ENCODE results near the gene NCAPG.

Gene NCAPG

GRCh38 chr4:17810260-17811077 lies at the start of gene NCAPG, which contains the start of gene DCAF16:
TSS of gene NCAPG (plus strand) at chr4:17810979. CDS start at chr4:17811078, 99 bp downstream.
TSS of gene DCAF16 (minus strand) at chr4:17810757. CDS start at chr4:17804141, 6,616 bp downstream.
- peak; percentile 100 for DNase-seq (ENCODE audit: low spot score)

- DNase-seq (ENCODE audit: low spot score): no peak
Observed at GRCh38 chr4:17761062-17761461, 49.7 kb upstream of the NCAPG start.

GRCh38 chr4:17762726-17763125 lies 48.1 kb upstream of the NCAPG start:
- DNase-seq (ENCODE audit: low spot score): no peak

- peak; percentile 12 for DNase-seq (ENCODE audit: low spot score)
Observed at GRCh38 chr4:17763416-17763815, 47.4 kb upstream of the NCAPG start.

- DNase-seq (ENCODE audit: low spot score): no peak
Observed at GRCh38 chr4:17763931-17764330, 46.8 kb upstream of the NCAPG start.

GRCh38 chr4:17765514-17766286 lies 45.1 kb upstream of the NCAPG start:
- DNase-seq (ENCODE audit: low spot score): no peak

- no peak for DNase-seq (ENCODE audit: low spot score)
Observed at GRCh38 chr4:17766826-17767458, 43.8 kb upstream of the NCAPG start.

GRCh38 chr4:17769406-17770174 lies 41.2 kb upstream of the NCAPG start:
- no peak for DNase-seq (ENCODE audit: low spot score)

GRCh38 chr4:17770845-17771244 lies 39.9 kb upstream of the NCAPG start:
- no peak for DNase-seq (ENCODE audit: low spot score)

- DNase-seq (ENCODE audit: low spot score): no peak
Observed at GRCh38 chr4:17771284-17771908, 39.4 kb upstream of the NCAPG start.

- DNase-seq (ENCODE audit: low spot score): no peak
Observed at GRCh38 chr4:17773135-17773698, 37.6 kb upstream of the NCAPG start.

- no peak for DNase-seq (ENCODE audit: low spot score)
Observed at GRCh38 chr4:17778431-17778830, 32.3 kb upstream of the NCAPG start.

- DNase-seq (ENCODE audit: low spot score): peak; percentile 56
Observed at GRCh38 chr4:17780501-17781299, 30.1 kb upstream of the NCAPG start.

GRCh38 chr4:17781300-17782287 lies 29.2 kb upstream of the NCAPG start, which contains the start of gene FAM184B:
TSS of gene FAM184B (minus strand) at chr4:17781621. CDS start at chr4:17781299, 322 bp downstream.
- peak; percentile 16 for DNase-seq (ENCODE audit: low spot score)

- no peak for DNase-seq (ENCODE audit: low spot score)
Observed at GRCh38 chr4:17785858-17786257, 24.9 kb upstream of the NCAPG start.

- DNase-seq (ENCODE audit: low spot score): peak; percentile 39
Observed at GRCh38 chr4:17786567-17786966, 24.2 kb upstream of the NCAPG start.

GRCh38 chr4:17787315-17787714 lies 23.5 kb upstream of the NCAPG start:
- DNase-seq (ENCODE audit: low spot score): no peak

GRCh38 chr4:17788956-17789355 lies 21.8 kb upstream of the NCAPG start:
- no peak for DNase-seq (ENCODE audit: low spot score)

GRCh38 chr4:17794730-17795129 lies 16.0 kb upstream of the NCAPG start:
- DNase-seq (ENCODE audit: low spot score): no peak

Data from Ammon's horn (tissue), 1 donor.